ENCODE results near the gene TEK.

The TEK gene

GRCh38 chr9:27273186-27273585 is 164.2 kb downstream of the TEK start:
- ChIA-PET CTCF (interaction anchor here (1.6 to 7.3 kb wide), 3 partner anchors 12 to 242 kb away, joined by 4 to 101 read pairs (median 9); no protein-coding TSS in a partner anchor), POLR2A (no interaction called here)
- TF ChIP-seq CTCF (IDR thresholded peaks at IDR 0.05; ENCODE audit: insufficient read depth, low read length, missing control alignments), result no peak
- DNase-seq (ENCODE audit: low read depth, low spot score), result no peak
- no peak overlapping the region for H3K4me3 ChIP-seq (ENCODE audit: low read depth, low read length)

- ChIA-PET CTCF (interaction anchor here (0.7 to 7.3 kb wide), 29 partner anchors 8 to 384 kb away, joined by 3 to 101 read pairs (median 4); partner anchors contain the start of gene CAAP1), POLR2A (no interaction called here)
- peak; percentile 50 for TF ChIP-seq CTCF (IDR thresholded peaks at IDR 0.05; ENCODE audit: insufficient read depth, low read length, missing control alignments)
- no peak for DNase-seq (ENCODE audit: low read depth, low spot score)
- no peak overlapping the region for H3K4me3 ChIP-seq (ENCODE audit: low read depth, low read length)
These were observed 167.4 kb downstream of the TEK start for GRCh38 chr9:27276193-27277030.

- POLR2A ChIA-PET, result no interaction called here
- CTCF ChIA-PET, result interaction anchor here (0.7 to 1.2 kb wide), 4 partner anchors 13 to 326 kb away, joined by 3 to 4 read pairs (median 4); no protein-coding TSS in a partner anchor
- TF ChIP-seq CTCF (IDR thresholded peaks at IDR 0.05; ENCODE audit: insufficient read depth, low read length, missing control alignments), result no peak
- no peak overlapping the region for H3K4me3 ChIP-seq (ENCODE audit: low read depth, low read length)
- DNase-seq (ENCODE audit: low read depth, low spot score), result no peak
These were observed 169.3 kb downstream of the TEK start for GRCh38 chr9:27278374-27278773.

GRCh38 chr9:27279611-27280010 is 170.6 kb downstream of the TEK start:
- no peak for DNase-seq (ENCODE audit: low read depth, low spot score)
- H3K4me3 ChIP-seq (ENCODE audit: low read depth, low read length), result no peak overlapping the region
- TF ChIP-seq CTCF (IDR thresholded peaks at IDR 0.05; ENCODE audit: insufficient read depth, low read length, missing control alignments), result no peak
- CTCF ChIA-PET, result interaction anchor here (0.8 to 3.7 kb wide), 5 partner anchors 11 to 335 kb away, joined by 3 to 27 read pairs (median 3); no protein-coding TSS in a partner anchor
- POLR2A ChIA-PET, result no interaction called here
